Activated CD8-positive, alpha-beta T cell treated with anti-CD3 and anti-CD28 coated beads for 36 hours (primary cell): ENCODE results near the gene SPANXN5. TPM values are rescaled to one million over a fixed set of nuclear protein-coding genes. Genes with fewer than 3 reads are reported as not detected.
"Not testable (repeated sequence)": the region's sequence is repeated elsewhere in the genome, so short reads cannot be mapped to it uniquely, and the experiment has no call there.

Experiments used
- ATAC-seq: fragments of 200-7000 bp; cut with Tn5 transposase; one replicate; pipeline ENCODE4 v1.10.0; 2021; ENCODE audit warnings: mild to moderate bottlenecking, moderate library complexity
- CTCF ChIA-PET: fragments of 350-600 bp; sonication (Branson Sonifier 250); formaldehyde crosslinking; loops from one replicate; lab custom pipeline; 2021; ENCODE audit warnings: antibody characterized with exemption; lab: Charles Lee
- POLR2A ChIA-PET: fragments of 350-600 bp; sonication (Branson Sonifier 250); formaldehyde crosslinking; loops from one replicate; lab custom pipeline; 2021; ENCODE audit warnings: antibody characterized with exemption; lab: Charles Lee
- DNase-seq: peaks from one replicate; pipeline ENCODE4 v3.0.0-alpha.2; 2020
- H3K27ac Mint-ChIP-seq: one replicate; pipeline ENCODE4 v1.8.0; 2021; ENCODE audit warnings: mild to moderate bottlenecking, mixed read lengths
- H3K27me3 Mint-ChIP-seq: one replicate; pipeline ENCODE4 v1.8.0; 2021; ENCODE audit warnings: mixed read lengths
- H3K36me3 Mint-ChIP-seq: one replicate; pipeline ENCODE4 v1.8.0; 2021; ENCODE audit warnings: low read depth, mixed read lengths
- H3K4me1 Mint-ChIP-seq: one replicate; pipeline ENCODE4 v1.8.0; 2021; ENCODE audit warnings: low read depth, mixed read lengths
- H3K4me3 Mint-ChIP-seq: one replicate; pipeline ENCODE4 v1.8.0; 2021; ENCODE audit warnings: mild to moderate bottlenecking, moderate library complexity, mixed read lengths
- H3K9me3 Mint-ChIP-seq: one replicate; pipeline ENCODE4 v1.8.0; 2021; ENCODE audit warnings: mixed read lengths
- intact Hi-C: fragments of 100-400 bp; cut with micrococcal nuclease; formaldehyde crosslinking; loops from one replicate; pipeline ENCODE4 v1.10.0; 2022
- total RNA-seq, 2 experiments: library from RNA; stranded (reverse); gene quantifications; one replicate each; pipeline ENCODE4 v1.2.3, GENCODE V29; 2021
- TF ChIP-seq, protein P1 (sequence below): fragments of 200-600 bp; IDR thresholded peaks from one replicate; pipeline ENCODE4 v1.8.0; 2022; ENCODE audit warnings: antibody characterized with exemption, mild to moderate bottlenecking

SPANXN5 gene, protein sequence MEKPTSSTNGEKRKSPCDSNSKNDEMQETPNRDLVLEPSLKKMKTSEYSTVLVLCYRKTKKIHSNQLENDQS
- total RNA-seq: not detected

DNA sequence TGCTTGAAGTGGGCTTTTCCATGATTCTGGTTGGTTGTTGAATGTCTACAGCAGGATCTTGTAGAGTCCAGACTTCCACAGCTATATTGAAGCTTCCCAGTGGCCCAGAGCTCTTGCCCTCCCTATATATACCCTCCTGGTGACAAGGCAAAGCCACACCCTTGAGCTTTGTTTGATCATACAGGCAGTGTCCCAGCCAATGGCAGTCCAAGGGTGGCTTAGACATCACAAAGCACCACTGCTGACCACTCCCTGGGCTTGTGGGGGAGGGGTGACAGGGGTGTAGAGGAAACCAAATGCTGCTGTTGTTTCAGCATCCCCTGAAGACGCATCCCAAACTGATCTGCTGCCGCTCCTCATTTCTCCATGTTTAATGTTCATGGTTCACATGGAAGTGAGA lies at the start of gene SPANXN5:
Gene SPANXN5 (minus strand): TSS at position 101 of the 400 bp plus-strand sequence. CDS start 79 bp downstream, at position 22.
- H3K9me3 Mint-ChIP-seq, H3K4me3 Mint-ChIP-seq, POLR2A ChIA-PET, CTCF ChIA-PET, DNase-seq, H3K27me3 Mint-ChIP-seq, intact Hi-C loops, H3K36me3 Mint-ChIP-seq, H3K4me1 Mint-ChIP-seq, H3K27ac Mint-ChIP-seq, ATAC-seq: not testable (repeated sequence)

DNA sequence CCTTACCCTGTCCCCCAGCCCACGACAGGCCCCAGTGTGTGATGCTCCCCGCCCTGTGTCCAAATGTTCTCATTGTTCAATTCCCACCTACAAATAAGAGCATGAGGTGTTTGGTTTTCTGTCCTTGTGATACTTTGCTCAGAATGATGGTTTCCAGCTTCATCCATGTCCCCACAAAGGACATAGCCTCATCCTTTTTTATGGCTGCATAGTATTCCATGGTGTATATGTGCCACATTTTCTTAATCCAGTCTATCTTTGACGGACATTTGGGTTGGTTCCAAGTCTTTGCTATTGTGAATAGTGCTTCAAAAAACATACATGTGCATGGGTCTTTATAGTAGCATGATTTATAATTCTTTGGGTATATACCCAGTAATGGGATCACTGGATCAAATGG lies 46.4 kb upstream of the SPANXN5 start:
- H3K36me3 Mint-ChIP-seq, H3K9me3 Mint-ChIP-seq, CTCF ChIA-PET, H3K4me3 Mint-ChIP-seq, POLR2A ChIA-PET, DNase-seq, intact Hi-C loops, ATAC-seq, H3K27ac Mint-ChIP-seq, H3K4me1 Mint-ChIP-seq: not testable (repeated sequence)
- H3K27me3 Mint-ChIP-seq: peaks cover 11% of the 10 kb centered on the region

DNA sequence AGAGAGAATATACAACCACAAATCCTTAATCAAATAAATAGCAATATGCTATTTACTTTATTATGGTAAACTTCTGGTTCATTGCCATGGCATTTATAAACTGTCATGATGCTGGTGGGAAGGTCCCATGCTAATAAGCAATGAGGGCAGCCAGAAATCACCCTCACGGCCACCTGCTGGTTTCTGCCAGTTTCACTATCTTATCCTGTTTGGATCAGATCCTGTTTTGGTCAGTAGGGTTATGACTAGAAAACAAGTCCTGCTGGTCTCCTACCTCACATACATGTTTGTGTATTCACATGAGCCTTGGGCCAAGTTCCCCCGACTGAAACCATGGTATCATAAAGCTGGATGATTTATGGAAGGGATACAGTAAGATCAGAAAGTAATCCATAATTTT lies 41.9 kb upstream of the SPANXN5 start:
- ATAC-seq (no peak), DNase-seq (no peak)
- Mint-ChIP-seq H3K36me3 (no peaks in the 10 kb centered on the region), H3K27ac (no peak overlapping the region), H3K9me3 (no peaks in the 10 kb centered on the region), H3K4me1 (no peaks in the 10 kb centered on the region), H3K4me3 (no peak overlapping the region), H3K27me3 (peaks cover 3% of the 10 kb centered on the region)
- intact Hi-C loops: no loop called here
- POLR2A ChIA-PET: no interaction called here
- CTCF ChIA-PET: no interaction called here
- TF ChIP-seq, protein P1, sequence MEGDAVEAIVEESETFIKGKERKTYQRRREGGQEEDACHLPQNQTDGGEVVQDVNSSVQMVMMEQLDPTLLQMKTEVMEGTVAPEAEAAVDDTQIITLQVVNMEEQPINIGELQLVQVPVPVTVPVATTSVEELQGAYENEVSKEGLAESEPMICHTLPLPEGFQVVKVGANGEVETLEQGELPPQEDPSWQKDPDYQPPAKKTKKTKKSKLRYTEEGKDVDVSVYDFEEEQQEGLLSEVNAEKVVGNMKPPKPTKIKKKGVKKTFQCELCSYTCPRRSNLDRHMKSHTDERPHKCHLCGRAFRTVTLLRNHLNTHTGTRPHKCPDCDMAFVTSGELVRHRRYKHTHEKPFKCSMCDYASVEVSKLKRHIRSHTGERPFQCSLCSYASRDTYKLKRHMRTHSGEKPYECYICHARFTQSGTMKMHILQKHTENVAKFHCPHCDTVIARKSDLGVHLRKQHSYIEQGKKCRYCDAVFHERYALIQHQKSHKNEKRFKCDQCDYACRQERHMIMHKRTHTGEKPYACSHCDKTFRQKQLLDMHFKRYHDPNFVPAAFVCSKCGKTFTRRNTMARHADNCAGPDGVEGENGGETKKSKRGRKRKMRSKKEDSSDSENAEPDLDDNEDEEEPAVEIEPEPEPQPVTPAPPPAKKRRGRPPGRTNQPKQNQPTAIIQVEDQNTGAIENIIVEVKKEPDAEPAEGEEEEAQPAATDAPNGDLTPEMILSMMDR: no peak

DNA sequence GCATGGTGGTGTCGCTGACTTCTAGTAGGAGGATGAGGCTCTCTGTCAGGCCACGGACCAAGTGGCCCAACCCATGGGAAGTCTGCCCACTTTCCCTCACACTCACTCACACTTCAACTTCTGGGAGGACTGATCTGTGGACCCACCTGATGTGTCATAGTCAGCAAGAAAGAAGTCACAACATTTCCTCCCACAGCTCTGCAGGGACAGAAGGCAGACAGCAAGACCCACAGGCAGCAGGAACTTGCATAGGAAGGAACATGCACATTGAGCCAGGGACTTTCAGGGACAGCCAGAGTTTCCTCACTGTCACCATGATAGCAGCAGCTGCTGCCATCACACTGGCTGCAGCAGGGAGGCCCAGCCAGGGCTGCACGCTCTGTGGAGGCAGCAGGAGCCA lies 33.3 kb upstream of the SPANXN5 start:
- H3K4me1 Mint-ChIP-seq: no peaks in the 10 kb centered on the region
- intact Hi-C loops: no loop called here
- no peak overlapping the region for H3K27ac Mint-ChIP-seq
- no peak for DNase-seq
- no peaks in the 10 kb centered on the region for H3K27me3 Mint-ChIP-seq
- CTCF ChIA-PET: no interaction called here
- no peaks in the 10 kb centered on the region for H3K36me3 Mint-ChIP-seq
- H3K4me3 Mint-ChIP-seq: no peak overlapping the region
- POLR2A ChIA-PET: no interaction called here
- TF ChIP-seq, protein P1: no peak
- no peaks in the 10 kb centered on the region for H3K9me3 Mint-ChIP-seq
- no peak for ATAC-seq

DNA sequence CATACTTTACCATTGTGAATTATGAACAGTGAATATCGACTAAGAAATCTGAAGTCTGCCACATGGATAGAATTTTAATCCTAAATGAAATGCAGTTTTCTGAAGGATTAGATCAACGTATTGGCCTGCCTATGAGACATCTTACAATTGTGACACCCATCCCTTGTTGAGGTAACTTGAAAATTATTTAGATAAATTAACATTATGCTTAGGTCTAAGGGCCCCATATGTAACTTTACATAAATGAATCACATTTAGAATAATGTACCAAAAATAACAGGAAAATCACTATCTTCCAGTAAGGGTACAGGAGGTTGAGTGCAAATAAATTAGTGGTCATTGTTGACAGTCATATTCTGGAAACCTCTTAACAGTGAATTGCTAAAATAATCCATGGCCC lies 27.4 kb upstream of the SPANXN5 start:
- no peak for DNase-seq
- ChIA-PET CTCF (no interaction called here), POLR2A (no interaction called here)
- Mint-ChIP-seq H3K27ac (no peak overlapping the region), H3K4me3 (no peak overlapping the region), H3K9me3 (no peaks in the 10 kb centered on the region), H3K36me3 (no peaks in the 10 kb centered on the region), H3K27me3 (peaks cover 2% of the 10 kb centered on the region), H3K4me1 (no peaks in the 10 kb centered on the region)
- intact Hi-C loops: no loop called here
- no peak for ATAC-seq
- TF ChIP-seq, protein P1: no peak

DNA sequence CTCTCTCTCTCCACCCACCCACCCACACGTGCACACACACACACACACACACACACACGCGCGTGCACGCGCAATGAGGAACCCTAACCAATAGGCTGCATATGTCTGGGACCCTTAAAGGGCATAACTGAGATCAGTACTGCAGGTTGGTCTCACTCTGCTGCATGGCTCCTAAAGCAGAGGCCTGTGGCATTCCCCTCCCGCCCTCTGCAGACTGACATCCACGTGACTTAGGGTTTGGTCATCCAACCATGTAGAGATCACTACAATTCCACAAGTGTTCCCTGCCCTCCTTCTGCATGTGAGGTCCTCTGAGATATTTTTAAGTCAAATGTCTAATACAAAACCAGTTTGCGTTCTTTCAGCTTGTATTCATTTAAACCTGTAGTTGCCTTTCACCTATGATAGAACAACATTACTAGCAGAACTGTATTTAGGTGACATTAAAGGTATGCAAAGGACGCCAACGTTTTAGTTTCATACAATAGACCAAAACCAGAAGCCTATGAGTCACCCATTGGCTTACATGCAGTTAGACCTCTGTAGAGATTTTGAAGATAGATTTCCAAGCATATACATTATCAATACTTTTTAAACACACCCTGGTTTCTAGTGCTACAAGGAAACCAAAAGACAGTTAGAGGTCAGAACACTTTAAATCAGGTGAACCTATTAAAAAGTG lies 24.0 kb upstream of the SPANXN5 start:
- CTCF ChIA-PET: no interaction called here
- TF ChIP-seq, protein P1: no peak
- intact Hi-C loops: no loop called here
- DNase-seq (no peak), ATAC-seq (no peak)
- Mint-ChIP-seq H3K4me1 (no peaks in the 10 kb centered on the region), H3K4me3 (no peak overlapping the region), H3K27ac (no peak overlapping the region), H3K27me3 (peaks cover 4% of the 10 kb centered on the region), H3K9me3 (no peaks in the 10 kb centered on the region), H3K36me3 (no peaks in the 10 kb centered on the region)
- POLR2A ChIA-PET: no interaction called here
